Peyer's patch (tissue), 4 donors: ENCODE results near the gene HSPG2.

Experiments used
- POLR2A ChIP-seq, 2 donors: fragments of 450-650 bp; IDR thresholded peaks; one replicate each; pipeline ENCODE4 v1.5.1; 2017; ENCODE audit warnings: antibody characterized with exemption in 2 of 2, mild to moderate bottlenecking in 2 of 2, moderate library complexity in 2 of 2
- TF ChIP-seq, protein P1 (sequence below), 6 experiments: fragments of 450-650 bp in 4 of 6; fragments of 200-600 bp in 2 of 6; sonication (generic) in 1 of 6; IDR thresholded peaks; one replicate each; pipeline ENCODE4 v1.5.1; 2017 to 2019; ENCODE audit warnings: antibody characterized with exemption in 6 of 6, mild to moderate bottlenecking in 3 of 6, moderate library complexity in 1 of 6

DNA sequence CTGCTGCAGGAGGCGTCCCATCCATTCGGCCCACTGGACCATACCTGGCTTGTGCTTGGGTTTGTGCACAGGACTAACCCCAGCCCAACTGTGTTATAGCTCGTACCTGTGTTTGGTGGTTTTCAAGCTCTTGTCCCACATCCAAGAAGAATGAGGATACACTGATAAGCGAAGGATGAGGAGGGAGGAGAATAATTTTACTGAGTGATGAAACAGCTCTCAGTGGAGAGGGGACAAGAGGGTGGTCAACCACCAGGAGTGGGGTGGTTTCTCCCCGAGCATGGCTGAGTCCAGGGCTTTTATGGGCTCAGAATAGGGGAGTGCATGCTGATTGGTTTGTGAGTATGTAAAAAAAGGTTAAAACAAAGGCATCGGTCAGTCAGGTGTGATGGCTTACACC, 142.0 kb downstream of the HSPG2 start:
- TF ChIP-seq, protein P1, sequence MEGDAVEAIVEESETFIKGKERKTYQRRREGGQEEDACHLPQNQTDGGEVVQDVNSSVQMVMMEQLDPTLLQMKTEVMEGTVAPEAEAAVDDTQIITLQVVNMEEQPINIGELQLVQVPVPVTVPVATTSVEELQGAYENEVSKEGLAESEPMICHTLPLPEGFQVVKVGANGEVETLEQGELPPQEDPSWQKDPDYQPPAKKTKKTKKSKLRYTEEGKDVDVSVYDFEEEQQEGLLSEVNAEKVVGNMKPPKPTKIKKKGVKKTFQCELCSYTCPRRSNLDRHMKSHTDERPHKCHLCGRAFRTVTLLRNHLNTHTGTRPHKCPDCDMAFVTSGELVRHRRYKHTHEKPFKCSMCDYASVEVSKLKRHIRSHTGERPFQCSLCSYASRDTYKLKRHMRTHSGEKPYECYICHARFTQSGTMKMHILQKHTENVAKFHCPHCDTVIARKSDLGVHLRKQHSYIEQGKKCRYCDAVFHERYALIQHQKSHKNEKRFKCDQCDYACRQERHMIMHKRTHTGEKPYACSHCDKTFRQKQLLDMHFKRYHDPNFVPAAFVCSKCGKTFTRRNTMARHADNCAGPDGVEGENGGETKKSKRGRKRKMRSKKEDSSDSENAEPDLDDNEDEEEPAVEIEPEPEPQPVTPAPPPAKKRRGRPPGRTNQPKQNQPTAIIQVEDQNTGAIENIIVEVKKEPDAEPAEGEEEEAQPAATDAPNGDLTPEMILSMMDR (IDR thresholded peaks at IDR 0.05), result no peak
- no peak for TF ChIP-seq POLR2A (IDR thresholded peaks at IDR 0.05)
